Astrocyte (in vitro differentiated cells and primary cell): ENCODE measurements around the gene SPRED1.

Experiments used
- EZH2 ChIP-seq: IDR thresholded peaks from 2 replicates; pipeline ENCODE4 v1.6.1; 2012; ENCODE audit warnings: mild to moderate bottlenecking, low read length, inconsistent platforms; ENCODE audit not compliant: insufficient read depth
- TF ChIP-seq, protein P1 (sequence below): IDR thresholded peaks from 2 replicates; pipeline ENCODE4 v1.5.1; 2011; ENCODE audit warnings: low read depth, mild to moderate bottlenecking, inconsistent platforms, low read length, moderate library complexity; ENCODE audit not compliant: insufficient read depth

- TF ChIP-seq, protein P1, sequence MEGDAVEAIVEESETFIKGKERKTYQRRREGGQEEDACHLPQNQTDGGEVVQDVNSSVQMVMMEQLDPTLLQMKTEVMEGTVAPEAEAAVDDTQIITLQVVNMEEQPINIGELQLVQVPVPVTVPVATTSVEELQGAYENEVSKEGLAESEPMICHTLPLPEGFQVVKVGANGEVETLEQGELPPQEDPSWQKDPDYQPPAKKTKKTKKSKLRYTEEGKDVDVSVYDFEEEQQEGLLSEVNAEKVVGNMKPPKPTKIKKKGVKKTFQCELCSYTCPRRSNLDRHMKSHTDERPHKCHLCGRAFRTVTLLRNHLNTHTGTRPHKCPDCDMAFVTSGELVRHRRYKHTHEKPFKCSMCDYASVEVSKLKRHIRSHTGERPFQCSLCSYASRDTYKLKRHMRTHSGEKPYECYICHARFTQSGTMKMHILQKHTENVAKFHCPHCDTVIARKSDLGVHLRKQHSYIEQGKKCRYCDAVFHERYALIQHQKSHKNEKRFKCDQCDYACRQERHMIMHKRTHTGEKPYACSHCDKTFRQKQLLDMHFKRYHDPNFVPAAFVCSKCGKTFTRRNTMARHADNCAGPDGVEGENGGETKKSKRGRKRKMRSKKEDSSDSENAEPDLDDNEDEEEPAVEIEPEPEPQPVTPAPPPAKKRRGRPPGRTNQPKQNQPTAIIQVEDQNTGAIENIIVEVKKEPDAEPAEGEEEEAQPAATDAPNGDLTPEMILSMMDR: no peak
- no peak for TF ChIP-seq EZH2
Measured at GRCh38 chr15:38213356-38213755, 39.3 kb upstream of the SPRED1 start.
